ENCODE results near the gene KNOP1.

The KNOP1 gene

GRCh38 chr16:19735074-19735867, 17.2 kb upstream of the KNOP1 start:
- no peaks in the 10 kb centered on the region for H3K9me3 ChIP-seq (ENCODE audit: severe bottlenecking)
- H3K4me3 ChIP-seq (ENCODE audit: low read depth, low read length) = no peak overlapping the region
- no peaks in the 10 kb centered on the region for H3K27me3 ChIP-seq (ENCODE audit: insufficient read depth, low read depth, severe bottlenecking)
- no peak overlapping the region for H3K27ac ChIP-seq
- peaks cover 2% of the 10 kb centered on the region; the same call in 1 of the 2 replicates for H3K36me3 ChIP-seq
- no peak for TF ChIP-seq CTCF (IDR thresholded peaks at IDR 0.05; ENCODE audit: low read depth, low read length)
- no peak for DNase-seq

- DNase-seq = no peak
- peaks cover 2% of the 10 kb centered on the region; the same call in 1 of the 2 replicates for H3K36me3 ChIP-seq
- no peak overlapping the region for H3K4me3 ChIP-seq (ENCODE audit: low read depth, low read length)
- TF ChIP-seq CTCF (IDR thresholded peaks at IDR 0.05; ENCODE audit: low read depth, low read length) = no peak
- no peaks in the 10 kb centered on the region for H3K27me3 ChIP-seq (ENCODE audit: insufficient read depth, low read depth, severe bottlenecking)
- no peaks in the 10 kb centered on the region for H3K9me3 ChIP-seq (ENCODE audit: severe bottlenecking)
- H3K27ac ChIP-seq = no peak overlapping the region
Observed at GRCh38 chr16:19733551-19733950, 15.5 kb upstream of the KNOP1 start.

GRCh38 chr16:19728636-19728965, 10.6 kb upstream of the KNOP1 start:
- Histone ChIP-seq H3K27ac (no peak overlapping the region), H3K27me3 (ENCODE audit: insufficient read depth, low read depth, severe bottlenecking) (no peaks in the 10 kb centered on the region), H3K36me3 (no peaks in the 10 kb centered on the region; the same call in 1 of the 2 replicates), H3K4me3 (ENCODE audit: low read depth, low read length) (no peak overlapping the region), H3K9me3 (ENCODE audit: severe bottlenecking) (no peaks in the 10 kb centered on the region)
- no peak for TF ChIP-seq CTCF (IDR thresholded peaks at IDR 0.05; ENCODE audit: low read depth, low read length)
- DNase-seq = no peak

GRCh38 chr16:19722981-19723380, 5.0 kb upstream of the KNOP1 start:
- no peak overlapping the region for H3K4me3 ChIP-seq (ENCODE audit: low read depth, low read length)
- H3K27ac ChIP-seq = no peak overlapping the region
- no peak for TF ChIP-seq CTCF (IDR thresholded peaks at IDR 0.05; ENCODE audit: low read depth, low read length)
- H3K9me3 ChIP-seq (ENCODE audit: severe bottlenecking) = no peaks in the 10 kb centered on the region
- DNase-seq = peak; percentile 54
- 0 out of 2 replicates have a peak, but pooled peaks cover 3% of the 10 kb centered on the region for H3K36me3 ChIP-seq
- H3K27me3 ChIP-seq (ENCODE audit: insufficient read depth, low read depth, severe bottlenecking) = no peaks in the 10 kb centered on the region

- Histone ChIP-seq H3K27ac (no peak overlapping the region), H3K4me3 (ENCODE audit: low read depth, low read length) (no peak overlapping the region)
- no peak for TF ChIP-seq CTCF (IDR thresholded peaks at IDR 0.05; ENCODE audit: low read depth, low read length)
Observed at GRCh38 chr16:19722269-19722952, 4.4 kb upstream of the KNOP1 start.

More at GRCh38 chr16:19722269-19722952, 4.4 kb upstream of the KNOP1 start:
- H3K36me3 ChIP-seq = 0 out of 2 replicates have a peak, but pooled peaks cover 3% of the 10 kb centered on the region
- H3K9me3 ChIP-seq (ENCODE audit: severe bottlenecking) = no peaks in the 10 kb centered on the region
- no peaks in the 10 kb centered on the region for H3K27me3 ChIP-seq (ENCODE audit: insufficient read depth, low read depth, severe bottlenecking)
- no peak for DNase-seq
